ENCODE results near the gene ASB14. TPM values are rescaled to one million over a fixed set of nuclear protein-coding genes. Genes with fewer than 3 reads are reported as not detected.

The ASB14 gene
- total and polyA plus RNA-seq, 2 donors (not counting 1 experiment from before 2014, with no cell fraction given) = not detected

- H3K4me2 ChIP-seq (replicated peaks; ENCODE audit: low read depth, low read length, poor library complexity, severe bottlenecking) = no peak overlapping the region
- intact Hi-C loops (cut with micrococcal nuclease) = no loop called here
- no peak overlapping the region for H3K27ac Mint-ChIP-seq
- no peak for TF ChIP-seq EZH2 (IDR thresholded peaks at IDR 0.05; ENCODE audit: borderline replicate concordance, insufficient read depth, low read depth, low read length, poor library complexity, severe bottlenecking)
- TF ChIP-seq CTCF (IDR thresholded peaks at IDR 0.05) = no peak
- H3K36me3 ChIP-seq (replicated peaks in 1 of 2; ENCODE audit: control extremely low read depth in 1 of 2, control insufficient read depth in 1 of 2, extremely low read depth in 1 of 2, insufficient read depth in 2 of 2, low read length in 1 of 2) = peaks cover 24 to 75% of the 10 kb centered on the region in 2 experiments
- H3K9me3 ChIP-seq (ENCODE audit: control extremely low read depth in 1 of 3, control insufficient read depth in 2 of 3, insufficient read depth in 1 of 3, low read length in 2 of 3) = peaks cover 0 to 3% (median 0%) of the 10 kb centered on the region in 3 donors
- DNase-seq = no peak
- peaks cover 9% of the 10 kb centered on the region for H3K79me2 ChIP-seq (ENCODE audit: control insufficient read depth, insufficient read depth, low read length)
- H3K4me1 ChIP-seq (ENCODE audit: control insufficient read depth in 2 of 2, insufficient read depth in 2 of 2, low read length in 2 of 2) = no peaks in the 10 kb centered on the region
- 88% methylated on average over 1 of the region's 4 CpGs for WGBS (ENCODE audit: insufficient coverage)
- no peaks in the 10 kb centered on the region for H4K20me1 ChIP-seq (ENCODE audit: control insufficient read depth, insufficient read depth, low read length, poor library complexity, severe bottlenecking)
- no peak overlapping the region for H3K4me3 ChIP-seq (ENCODE audit: control extremely low read depth in 1 of 5, extremely low read depth in 1 of 5, insufficient read depth in 1 of 5, low read depth in 2 of 5, low read length in 4 of 5)
- H3K27me3 ChIP-seq (replicated peaks in 1 of 4; ENCODE audit: control extremely low read depth in 1 of 4, control insufficient read depth in 3 of 4, insufficient read depth in 4 of 4, low read length in 3 of 4) = no peaks in the 10 kb centered on the region
- peaks cover 7% of the 10 kb centered on the region for H3K9me3 Mint-ChIP-seq (ENCODE audit: insufficient read depth)
- ATAC-seq (ENCODE audit: low read depth) = no peak
- no peak overlapping the region for H2AFZ ChIP-seq (ENCODE audit: insufficient read depth, low read depth, low read length, poor library complexity, severe bottlenecking)
- no peak overlapping the region for H3K9ac ChIP-seq (ENCODE audit: low read length)
- no peaks in the 10 kb centered on the region for H3K27me3 Mint-ChIP-seq
- ChIA-PET CTCF (no interaction called here), POLR2A (no interaction called here)
- no peak overlapping the region for H3K4me3 Mint-ChIP-seq
- H3K4me1 Mint-ChIP-seq = no peaks in the 10 kb centered on the region
- no peak overlapping the region for H3K27ac ChIP-seq (ENCODE audit: low read length in 2 of 2)
Observed at GRCh38 chr3:57261119-57261518, 31.4 kb downstream of the ASB14 start.

DNA sequence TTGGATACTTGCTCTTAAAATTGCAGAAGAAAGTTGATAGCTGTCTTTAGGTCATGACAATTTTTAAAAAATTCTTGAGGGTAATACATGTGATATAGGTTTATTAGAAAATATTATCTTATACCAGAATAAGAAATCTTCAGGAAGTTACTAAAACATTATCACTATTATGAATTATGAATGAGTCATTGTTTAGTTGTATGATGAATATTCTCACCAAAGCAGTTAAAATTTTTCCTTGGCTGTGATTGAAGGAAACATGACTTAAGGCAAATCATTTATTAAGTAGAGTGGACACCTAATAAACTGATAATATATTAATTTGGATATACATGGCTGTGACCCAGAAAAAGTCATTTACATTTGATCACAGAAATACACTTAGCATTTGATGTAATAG, 34.8 kb downstream of the ASB14 start:
- CTCF ChIA-PET = interaction anchor here (0.9 kb wide), 1 partner anchor 88 kb away, joined by 3 read pairs; no protein-coding TSS in a partner anchor
- ATAC-seq (ENCODE audit: low read depth) = no peak
- H3K27me3 Mint-ChIP-seq = no peaks in the 10 kb centered on the region

More for the DNA sequence above, 34.8 kb downstream of the ASB14 start:
- no peak overlapping the region for H3K4me3 Mint-ChIP-seq
- Histone ChIP-seq H3K4me1 (ENCODE audit: control insufficient read depth in 2 of 2, insufficient read depth in 2 of 2, low read length in 2 of 2) (no peaks in the 10 kb centered on the region), H3K27ac (ENCODE audit: low read length in 2 of 2) (no peak overlapping the region), H3K4me3 (ENCODE audit: control extremely low read depth in 1 of 5, extremely low read depth in 1 of 5, insufficient read depth in 1 of 5, low read depth in 2 of 5, low read length in 4 of 5) (no peak overlapping the region), H4K20me1 (ENCODE audit: control insufficient read depth, insufficient read depth, low read length, poor library complexity, severe bottlenecking) (no peaks in the 10 kb centered on the region), H3K9ac (ENCODE audit: low read length) (no peak overlapping the region), H3K36me3 (replicated peaks in 1 of 2; ENCODE audit: control extremely low read depth in 1 of 2, control insufficient read depth in 1 of 2, extremely low read depth in 1 of 2, insufficient read depth in 2 of 2, low read length in 1 of 2) (peaks cover 22 to 74% of the 10 kb centered on the region in 2 experiments), H3K9me3 (ENCODE audit: control extremely low read depth in 1 of 3, control insufficient read depth in 2 of 3, insufficient read depth in 1 of 3, low read length in 2 of 3) (peaks cover 0 to under 1% (median 0%) of the 10 kb centered on the region in 3 donors), H2AFZ (ENCODE audit: insufficient read depth, low read depth, low read length, poor library complexity, severe bottlenecking) (no peak overlapping the region), H3K79me2 (ENCODE audit: control insufficient read depth, insufficient read depth, low read length) (no peaks in the 10 kb centered on the region), H3K27me3 (replicated peaks in 1 of 4; ENCODE audit: control extremely low read depth in 1 of 4, control insufficient read depth in 3 of 4, insufficient read depth in 4 of 4, low read length in 3 of 4) (no peaks in the 10 kb centered on the region), H3K4me2 (replicated peaks; ENCODE audit: low read depth, low read length, poor library complexity, severe bottlenecking) (no peak overlapping the region)
- DNase-seq = no peak
- intact Hi-C loops (cut with micrococcal nuclease) = no loop called here
- H3K4me1 Mint-ChIP-seq = no peaks in the 10 kb centered on the region
- TF ChIP-seq CTCF (IDR thresholded peaks at IDR 0.05) = no peak
- H3K9me3 Mint-ChIP-seq (ENCODE audit: insufficient read depth) = peaks cover 3% of the 10 kb centered on the region
- POLR2A ChIA-PET = interaction anchor here (0.6 kb wide), 1 partner anchor 58 kb away, joined by 5 read pairs; the partner anchor contains the start of gene HESX1
- H3K27ac Mint-ChIP-seq = no peak overlapping the region
